HG03159 (cell line): ENCODE data around the gene SPEN.
"Not testable (repeated sequence)": the region's sequence is repeated elsewhere in the genome, so short reads cannot be mapped to it uniquely, and the experiment has no call there.

Source experiments
- ATAC-seq: cut with Tn5 transposase; IDR thresholded peaks from one replicate; pipeline ENCODE4 v1.9.1; 2021; ENCODE audit warnings: mild to moderate bottlenecking, moderate library complexity; ENCODE audit not compliant: unreplicated experiment

Gene SPEN

DNA sequence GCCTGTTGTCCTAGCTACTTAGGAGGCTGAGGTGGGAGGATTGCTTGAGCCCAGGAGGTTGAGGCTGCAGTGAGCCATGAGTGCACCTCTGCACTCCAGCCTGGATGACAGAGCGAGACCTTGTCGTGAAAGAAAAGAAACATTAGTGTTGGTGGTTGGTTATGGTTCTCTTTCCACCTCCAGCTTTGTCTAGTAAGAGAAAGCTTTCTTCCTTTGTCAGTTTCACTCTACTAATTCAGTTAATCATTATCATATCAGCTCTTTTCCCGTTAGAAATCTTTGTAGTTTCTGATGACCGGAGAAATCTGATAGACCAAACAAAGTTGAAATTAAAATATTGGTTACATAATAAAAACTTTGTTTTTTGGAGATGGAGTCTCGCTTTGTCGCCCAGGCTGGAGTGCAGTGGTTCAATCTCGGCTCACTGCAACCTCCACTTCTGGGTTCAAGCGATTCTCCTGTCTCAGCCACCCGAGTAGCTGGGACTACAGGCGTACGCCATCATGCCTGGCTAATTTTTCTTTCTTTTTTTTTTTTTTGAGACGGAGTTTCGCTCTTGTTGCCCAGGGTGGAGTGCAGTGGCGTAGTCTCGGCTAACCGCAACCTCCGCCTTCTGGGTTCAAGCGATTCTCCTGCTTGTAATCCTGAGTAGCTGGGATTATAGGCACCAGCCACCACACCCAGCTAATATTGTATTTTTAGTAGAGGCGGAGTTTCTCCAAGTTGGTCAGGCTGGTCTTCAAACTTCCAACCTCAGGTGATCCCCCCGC lies 49.5 kb downstream of the SPEN start:
- ATAC-seq = not testable (repeated sequence)

DNA sequence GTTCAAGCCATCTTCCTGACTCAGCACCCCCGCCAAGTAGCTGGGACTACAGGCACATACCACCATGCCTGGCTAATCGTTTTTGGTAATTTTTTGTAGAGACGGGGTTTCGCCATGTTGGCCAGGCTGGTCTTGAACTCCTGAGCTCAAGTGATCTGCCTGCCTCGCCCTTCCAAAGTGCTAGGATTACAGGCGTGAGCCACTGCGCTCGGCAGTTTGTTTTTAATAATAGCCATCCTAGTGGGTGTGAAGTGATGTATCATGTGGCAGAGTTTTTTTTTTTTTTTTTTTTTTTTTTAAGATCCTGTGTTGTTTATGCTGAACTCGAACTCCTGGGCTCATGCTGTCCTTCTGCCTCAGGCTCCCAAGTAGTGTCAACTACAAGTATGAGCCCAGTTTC lies 51.8 kb downstream of the SPEN start:
- ATAC-seq = no peak

DNA sequence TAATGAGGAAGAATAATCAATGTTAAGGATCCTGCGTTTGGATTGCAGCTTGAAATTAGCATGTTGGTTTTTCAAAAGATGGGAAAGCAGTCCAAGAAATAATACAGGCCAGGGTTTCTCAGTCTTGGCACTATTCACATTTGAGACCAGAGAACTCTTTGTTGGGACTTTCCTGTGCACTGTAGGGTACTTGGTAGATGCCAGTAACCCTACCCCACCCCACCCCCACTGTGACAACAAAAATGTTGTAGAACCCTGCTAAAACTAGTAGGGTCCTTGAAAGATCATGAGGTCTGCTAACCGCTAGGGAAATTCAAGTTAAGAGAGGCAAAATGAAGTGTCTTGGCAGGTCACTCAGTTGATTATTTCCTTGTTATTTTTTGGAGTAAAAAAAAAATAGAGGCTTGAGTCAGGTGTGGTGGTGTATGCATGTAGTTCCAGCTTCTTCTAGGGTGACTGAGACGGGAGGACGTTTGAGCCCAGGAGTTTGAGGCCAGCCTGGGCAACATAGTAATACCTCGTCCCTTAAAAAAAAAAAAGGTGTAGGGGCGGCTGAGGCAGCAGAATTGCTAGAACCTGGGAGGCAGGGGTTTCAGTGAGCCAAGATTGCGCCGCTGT lies 53.3 kb downstream of the SPEN start:
- ATAC-seq = no peak

GRCh38 chr1:15902882-15903281 lies 55.4 kb downstream of the SPEN start:
- no peak for ATAC-seq

DNA sequence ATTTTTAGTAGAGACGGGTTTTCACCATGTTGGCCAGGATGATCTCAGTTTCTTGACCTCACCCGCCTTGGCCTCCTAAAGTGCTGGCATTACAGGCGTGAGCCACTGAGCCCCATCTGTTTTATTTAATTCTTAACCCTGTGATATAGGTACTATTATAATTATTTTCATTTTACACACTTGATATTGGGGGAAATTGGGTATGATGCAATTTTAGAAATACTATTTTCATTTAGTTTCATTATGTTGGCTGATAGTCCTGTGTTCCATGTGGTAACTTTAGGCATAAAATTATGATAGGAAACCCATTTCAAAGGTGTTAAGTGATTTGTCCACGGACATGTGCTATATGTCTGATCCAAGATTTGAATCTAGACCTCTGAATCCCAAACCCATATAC lies 61.1 kb downstream of the SPEN start:
- no peak for ATAC-seq

DNA sequence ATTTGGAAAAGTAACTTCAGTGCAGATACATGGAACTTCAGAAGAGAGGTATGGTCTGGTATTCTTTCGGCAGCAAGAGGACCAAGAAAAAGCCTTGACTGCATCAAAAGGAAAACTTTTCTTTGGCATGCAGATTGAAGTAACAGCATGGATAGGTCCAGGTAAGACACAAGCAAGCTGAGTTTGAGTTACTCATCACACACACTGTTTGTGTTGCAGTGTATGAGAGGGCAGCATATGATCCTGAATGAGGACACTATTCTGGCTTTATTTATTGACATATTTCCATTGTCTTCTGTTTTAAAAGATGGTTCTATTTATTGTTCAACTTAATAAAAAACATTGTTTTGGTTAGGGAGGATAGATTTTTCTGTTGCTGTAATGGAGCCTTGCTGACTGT lies 63.6 kb downstream of the SPEN start:
- no peak for ATAC-seq

DNA sequence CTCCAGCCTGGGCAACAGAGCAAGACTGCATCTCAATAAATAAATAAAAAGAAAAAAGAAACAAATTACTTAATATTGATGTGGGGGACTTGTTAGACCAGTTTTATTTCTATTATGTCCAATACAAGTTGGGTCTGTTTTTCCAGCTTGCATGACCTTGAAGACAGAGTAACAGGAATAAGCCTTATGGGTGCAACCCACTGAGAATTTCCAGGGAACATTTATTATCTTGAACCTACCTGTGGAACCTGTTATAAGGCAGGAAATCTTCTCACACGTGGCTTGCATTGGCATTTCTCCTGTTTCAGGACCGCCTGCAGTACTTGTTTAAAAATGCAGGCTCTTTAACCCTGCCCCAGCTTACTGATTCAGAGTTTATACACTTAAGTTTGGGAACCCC lies 64.4 kb downstream of the SPEN start:
- ATAC-seq = no peak

DNA sequence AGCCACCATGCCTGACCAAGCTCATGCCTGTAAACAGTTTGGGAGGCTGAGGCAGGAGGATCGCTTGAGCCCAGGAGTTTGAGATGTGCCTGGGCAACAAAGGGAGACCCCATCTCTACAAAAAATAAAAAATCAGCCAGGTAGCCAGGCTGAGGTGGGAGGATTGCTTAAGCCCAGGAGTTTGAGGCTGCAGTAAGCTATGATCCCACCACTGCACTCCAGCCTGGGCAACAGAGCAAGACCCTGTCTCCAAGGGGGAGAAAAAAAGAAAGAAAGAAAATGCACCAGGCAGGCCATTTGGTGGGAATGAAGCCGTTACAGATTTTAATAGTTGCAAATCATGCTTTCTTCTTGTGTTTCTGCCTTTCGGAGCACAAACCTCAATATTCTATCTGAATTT lies 66.1 kb downstream of the SPEN start:
- not testable (repeated sequence) for ATAC-seq

GRCh38 chr1:15915991-15916390 lies 68.5 kb downstream of the SPEN start:
- ATAC-seq = no peak

GRCh38 chr1:15916417-15916816 lies 68.9 kb downstream of the SPEN start:
- no peak for ATAC-seq

DNA sequence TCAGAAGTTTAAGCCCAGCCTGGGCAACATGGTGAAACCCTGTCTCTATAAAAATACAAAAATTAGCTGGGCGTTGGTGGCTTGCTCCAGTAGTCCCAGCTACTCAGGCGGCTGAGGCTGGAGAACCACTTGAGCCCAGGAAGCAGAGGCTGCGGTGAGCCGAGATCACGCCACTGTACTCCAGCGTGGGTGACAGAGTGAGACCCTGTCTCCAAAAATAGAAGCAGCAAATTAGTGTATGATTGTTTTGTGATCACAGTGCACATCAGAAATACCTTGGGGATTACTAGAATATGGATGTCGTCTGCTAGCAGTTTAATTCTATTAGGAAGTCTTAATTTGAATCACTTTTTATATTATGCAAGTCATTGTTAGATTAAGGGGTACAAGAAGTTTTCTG lies 69.4 kb downstream of the SPEN start:
- no peak for ATAC-seq

GRCh38 chr1:15918962-15919715 lies 71.6 kb downstream of the SPEN start:
- no peak for ATAC-seq

GRCh38 chr1:15923241-15923640 lies 75.7 kb downstream of the SPEN start:
- ATAC-seq = no peak

DNA sequence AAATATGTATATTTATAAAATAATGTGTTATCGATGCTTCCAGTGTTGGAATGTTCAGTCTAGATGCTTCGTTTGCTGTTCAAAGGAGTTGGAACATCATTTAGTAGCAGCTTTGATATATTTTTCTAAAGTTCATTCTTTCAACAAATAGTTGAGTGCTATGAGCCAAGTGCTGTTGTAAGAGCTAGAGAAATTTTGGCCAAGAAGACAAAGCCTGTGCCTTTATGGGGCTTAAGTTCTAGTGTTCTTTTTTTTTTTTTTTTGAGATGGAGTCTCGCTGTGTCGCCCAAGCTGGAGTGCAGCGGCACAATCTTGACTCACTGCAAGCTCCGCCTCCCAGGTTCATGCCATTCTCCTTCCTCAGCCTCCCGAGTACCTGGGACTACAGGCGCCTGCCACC lies 78.9 kb downstream of the SPEN start:
- ATAC-seq = not testable (repeated sequence)

DNA sequence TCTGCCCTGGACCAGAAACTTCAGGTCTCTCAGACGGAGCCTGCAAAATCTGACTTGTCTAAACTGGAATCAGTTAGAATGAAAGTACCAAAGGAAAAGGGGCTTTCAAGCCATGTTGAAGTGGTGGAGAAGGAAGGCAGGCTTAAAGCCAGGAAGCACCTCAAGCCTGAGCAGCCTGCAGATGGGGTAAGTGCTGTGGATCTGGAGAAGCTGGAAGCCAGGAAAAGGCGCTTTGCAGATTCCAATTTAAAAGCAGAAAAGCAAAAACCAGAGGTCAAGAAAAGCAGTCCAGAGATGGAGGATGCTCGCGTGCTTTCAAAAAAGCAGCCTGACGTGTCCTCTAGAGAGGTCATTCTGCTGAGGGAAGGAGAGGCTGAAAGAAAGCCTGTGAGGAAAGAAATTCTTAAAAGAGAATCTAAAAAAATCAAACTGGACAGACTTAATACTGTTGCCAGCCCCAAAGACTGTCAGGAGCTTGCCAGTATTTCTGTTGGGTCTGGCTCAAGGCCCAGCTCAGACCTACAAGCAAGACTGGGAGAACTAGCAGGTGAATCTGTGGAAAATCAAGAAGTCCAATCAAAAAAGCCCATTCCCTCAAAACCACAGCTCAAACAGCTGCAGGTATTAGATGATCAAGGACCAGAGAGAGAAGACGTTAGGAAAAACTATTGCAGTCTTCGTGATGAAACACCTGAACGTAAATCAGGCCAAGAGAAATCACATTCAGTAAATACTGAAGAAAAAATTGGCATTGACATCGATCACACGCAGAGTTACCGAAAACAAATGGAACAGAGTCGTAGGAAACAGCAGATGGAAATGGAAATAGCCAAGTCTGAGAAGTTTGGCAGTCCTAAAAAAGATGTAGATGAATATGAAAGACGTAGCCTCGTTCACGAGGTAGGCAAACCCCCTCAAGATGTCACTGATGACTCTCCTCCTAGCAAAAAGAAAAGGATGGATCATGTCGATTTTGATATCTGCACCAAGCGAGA lies 81.8 kb downstream of the SPEN start:
- ATAC-seq = no peak

GRCh38 chr1:15931401-15931800 lies 83.9 kb downstream of the SPEN start:
- ATAC-seq = no peak

- no peak for ATAC-seq
These were observed 84.4 kb downstream of the SPEN start for GRCh38 chr1:15931884-15932283.

DNA sequence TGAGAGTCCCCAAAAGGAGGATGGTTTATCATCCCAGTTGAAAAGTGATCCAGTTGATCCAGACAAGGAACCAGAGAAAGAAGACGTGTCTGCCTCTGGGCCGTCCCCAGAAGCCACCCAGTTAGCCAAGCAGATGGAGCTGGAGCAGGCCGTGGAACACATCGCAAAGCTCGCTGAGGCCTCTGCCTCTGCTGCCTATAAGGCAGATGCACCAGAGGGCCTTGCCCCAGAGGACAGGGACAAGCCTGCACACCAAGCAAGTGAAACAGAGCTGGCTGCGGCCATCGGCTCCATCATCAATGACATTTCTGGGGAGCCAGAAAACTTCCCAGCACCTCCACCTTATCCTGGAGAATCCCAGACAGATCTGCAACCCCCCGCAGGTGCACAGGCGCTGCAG lies 85.1 kb downstream of the SPEN start:
- ATAC-seq = no peak

DNA sequence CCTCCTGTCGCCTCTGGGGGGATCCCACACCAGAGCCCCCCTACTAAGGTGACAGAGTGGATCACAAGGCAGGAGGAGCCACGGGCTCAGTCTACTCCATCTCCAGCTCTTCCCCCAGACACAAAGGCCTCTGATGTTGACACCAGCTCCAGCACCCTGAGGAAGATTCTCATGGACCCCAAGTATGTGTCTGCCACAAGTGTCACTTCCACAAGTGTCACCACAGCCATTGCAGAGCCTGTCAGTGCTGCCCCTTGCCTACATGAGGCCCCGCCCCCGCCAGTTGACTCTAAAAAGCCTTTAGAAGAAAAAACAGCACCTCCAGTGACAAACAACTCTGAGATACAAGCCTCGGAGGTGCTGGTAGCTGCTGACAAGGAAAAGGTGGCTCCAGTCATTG lies 86.2 kb downstream of the SPEN start:
- ATAC-seq = no peak

- no peak for ATAC-seq
These were observed 86.9 kb downstream of the SPEN start for GRCh38 chr1:15934211-15935055.
